Activated CD4-positive, CD25-positive, alpha-beta regulatory T cell treated with anti-CD3 and anti-CD28 coated beads, Interleukin-2, amount 50 U/mL, for 72 hours (primary cell): ENCODE data around the gene TMEM242.

Experiments used
- DNase-seq: peaks from one replicate; pipeline ENCODE4 v3.0.0; 2021

Gene TMEM242

GRCh38 chr6:157268835-157269234 lies 54.5 kb downstream of the TMEM242 start:
- no peak for DNase-seq

- DNase-seq = no peak
Observed at GRCh38 chr6:157268396-157268795, 54.9 kb downstream of the TMEM242 start.

- no peak for DNase-seq
Observed at GRCh38 chr6:157267654-157268053, 55.7 kb downstream of the TMEM242 start.

- no peak for DNase-seq
Observed at GRCh38 chr6:157267109-157267611, 56.2 kb downstream of the TMEM242 start.

- DNase-seq = no peak
Observed at GRCh38 chr6:157266274-157267101, 56.8 kb downstream of the TMEM242 start.

- no peak for DNase-seq
Observed at GRCh38 chr6:157265635-157266034, 57.7 kb downstream of the TMEM242 start.

GRCh38 chr6:157265186-157265585 lies 58.1 kb downstream of the TMEM242 start:
- no peak for DNase-seq

GRCh38 chr6:157264701-157265100 lies 58.6 kb downstream of the TMEM242 start:
- no peak for DNase-seq

- no peak for DNase-seq
Observed at GRCh38 chr6:157263881-157264397, 59.4 kb downstream of the TMEM242 start.

- DNase-seq = no peak
Observed at GRCh38 chr6:157263146-157263545, 60.2 kb downstream of the TMEM242 start.

GRCh38 chr6:157261606-157262005 lies 61.7 kb downstream of the TMEM242 start:
- no peak for DNase-seq

GRCh38 chr6:157260735-157261410 lies 62.4 kb downstream of the TMEM242 start:
- no peak for DNase-seq

- no peak for DNase-seq
Observed at GRCh38 chr6:157259443-157259842, 63.9 kb downstream of the TMEM242 start.

- DNase-seq = no peak
Observed at GRCh38 chr6:157258878-157259277, 64.4 kb downstream of the TMEM242 start.

- DNase-seq = no peak
Observed at GRCh38 chr6:157255079-157255478, 68.2 kb downstream of the TMEM242 start.

- DNase-seq = no peak
Observed at GRCh38 chr6:157254538-157254937, 68.8 kb downstream of the TMEM242 start.

GRCh38 chr6:157253699-157254098 lies 69.6 kb downstream of the TMEM242 start:
- no peak for DNase-seq

- no peak for DNase-seq
Observed at GRCh38 chr6:157253017-157253416, 70.3 kb downstream of the TMEM242 start.

GRCh38 chr6:157251586-157252247 lies 71.6 kb downstream of the TMEM242 start:
- no peak for DNase-seq

- no peak for DNase-seq
Observed at GRCh38 chr6:157249826-157250225, 73.5 kb downstream of the TMEM242 start.

GRCh38 chr6:157248264-157248663 lies 75.1 kb downstream of the TMEM242 start:
- no peak for DNase-seq

GRCh38 chr6:157246771-157247484 lies 76.4 kb downstream of the TMEM242 start:
- DNase-seq = no peak
